ENCODE measurements around the gene GAST. TPM values are rescaled to one million over a fixed set of nuclear protein-coding genes. Genes with fewer than 3 reads are reported as not detected.

GAST gene
- total and polyA plus RNA-seq, 2 of the 13 experiments (the other 11 are each of a cell fraction or from before 2014, with no cell fraction given) = 0.32 to 0.42 TPM

- DNase-seq (ENCODE audit: low spot score) = peak; percentile 39
- in situ Hi-C loops (cut with HindIII; ENCODE audit: extremely low pct_ligation_motif_present, low pct_unique_long_range_greater_than_20kb) (no loop called here), intact Hi-C loops (cut with micrococcal nuclease; ENCODE audit: unreplicated experiment) (no loop called here)
- no TSS peak for BruUV-seq (replicated peaks)
- ChIA-PET CTCF (ENCODE audit: low intra/inter-chr PET ratio, low total read pairs) (no interaction called here), POLR2A (interaction anchor here (0.8 to 5.2 kb wide), 4 partner anchors 9 to 106 kb away, joined by 5 to 82 read pairs (median 13); partner anchors contain the start of genes EIF1 and P3H4)
- no peak overlapping the region for H3K27ac ChIP-seq (ENCODE audit: extremely low read length, insufficient read depth, low read length)
- H3K79me2 ChIP-seq (ENCODE audit: insufficient read depth, low read length) = no peaks in the 10 kb centered on the region
- peak; percentile 37 for ATAC-seq
- peak overlapping the region in 2 of 3 experiments; percentile 8 to 29; a peak in 2 of 6 replicates for H3K4me3 ChIP-seq (replicated peaks in 1 of 3; ENCODE audit: insufficient read depth in 1 of 3, low read depth in 2 of 3, low read length in 3 of 3)
- peaks cover 0 to 32% of the 10 kb centered on the region in 2 experiments; a peak in 3 of 5 replicates for H3K27me3 ChIP-seq (ENCODE audit: control insufficient read depth in 1 of 2, insufficient read depth in 2 of 2, low read length in 2 of 2)
- FAIRE-seq = no peak
- no peak overlapping the region for H2AFZ ChIP-seq (ENCODE audit: low read length)
- H3K9ac ChIP-seq (ENCODE audit: insufficient read depth, low read depth, low read length) = no peak overlapping the region; the same call in 1 of the 2 replicates
- WGBS (ENCODE audit: low lambda C conversion rate) = 27% methylated on average over 13 of the region's 13 CpGs
- peaks cover 35% of the 10 kb centered on the region for H3K4me1 ChIP-seq (ENCODE audit: insufficient read depth, low read length)
- H4K20me1 ChIP-seq (ENCODE audit: insufficient read depth, low read length) = no peaks in the 10 kb centered on the region
- H3K4me2 ChIP-seq (ENCODE audit: low read depth, low read length) = peak overlapping the region; percentile 61
- H3K36me3 ChIP-seq (replicated peaks in 1 of 2; ENCODE audit: control insufficient read depth in 1 of 2, insufficient read depth in 2 of 2, low read length in 2 of 2) = no peaks in the 10 kb centered on the region
- H3K9me3 ChIP-seq (ENCODE audit: low read length) = no peaks in the 10 kb centered on the region
- TF ChIP-seq ZNF496 (CRISPR knock-in tag; IDR thresholded peaks at IDR 0.05; ENCODE audit: insufficient replicate concordance) (no peak), CREB1 (IDR thresholded peaks at IDR 0.05) (peak; percentile 69), CREB1 (CRISPR knock-in tag; IDR thresholded peaks at IDR 0.05) (0 out of 2 replicates have a peak, but pooled peaks have one; percentile 13), SNAPC2 (CRISPR knock-in tag; IDR thresholded peaks at IDR 0.05) (no peak), ZNF7 (CRISPR knock-in tag; IDR thresholded peaks at IDR 0.05) (no peak), EZH2 (conservative IDR thresholded peaks at IDR 0.05; ENCODE audit: low read depth, low read length) (0 out of 2 replicates have a peak, but pooled peaks have one; percentile 42), NFE2L2 (IDR thresholded peaks at IDR 0.05; ENCODE audit: low read length) (no peak), SAP130 (CRISPR knock-in tag; IDR thresholded peaks at IDR 0.05; ENCODE audit: low read depth) (0 out of 2 replicates have a peak, but pooled peaks have one; percentile 13), MIER2 (CRISPR knock-in tag; IDR thresholded peaks at IDR 0.05) (no peak), RFX1 (IDR thresholded peaks at IDR 0.05) (peak; percentile 37; the same call in 1 of the 2 replicates), MIER3 (CRISPR knock-in tag; IDR thresholded peaks at IDR 0.05; ENCODE audit: borderline replicate concordance) (no peak), ZNF24 (IDR thresholded peaks at IDR 0.05) (0 out of 2 replicates have a peak, but pooled peaks have one; percentile 50), MXI1 (IDR thresholded peaks at IDR 0.05; ENCODE audit: borderline replicate concordance, low read depth, low read length) (peak; percentile 26; the same call in 1 of the 3 replicates), FIP1L1 (IDR thresholded peaks at IDR 0.05; ENCODE audit: borderline replicate concordance, insufficient read depth, low read depth, low read length) (no peak), ARID3A (IDR thresholded peaks at IDR 0.05; ENCODE audit: low read depth, low read length) (peak; percentile 25; the same call in 1 of the 2 replicates), THAP11 (CRISPR knock-in tag; IDR thresholded peaks at IDR 0.05) (peak; percentile 23; the same call in 1 of the 2 replicates), SOX13 (IDR thresholded peaks at IDR 0.05) (no peak), SOX13 (CRISPR knock-in tag; conservative IDR thresholded peaks at IDR 0.05 in 1 of 2, IDR thresholded peaks at IDR 0.05 in 1 of 2) (peak in 1 of 2 experiments; percentile 58; a peak in 2 of 4 replicates), TFAP4 (IDR thresholded peaks at IDR 0.05; ENCODE audit: borderline replicate concordance, low read depth) (no peak), ZNF501 (CRISPR knock-in tag; IDR thresholded peaks at IDR 0.05) (peak; percentile 34; the same call in 1 of the 2 replicates), RCOR2 (CRISPR knock-in tag; IDR thresholded peaks at IDR 0.05) (no peak), FOSL2 (CRISPR knock-in tag; IDR thresholded peaks at IDR 0.05) (peak; percentile 76), MXD3 (CRISPR knock-in tag; IDR thresholded peaks at IDR 0.05) (no peak), RBM22 (optimal IDR thresholded peaks at IDR 0.05; ENCODE audit: low read length) (no peak)
Observed at GRCh38 chr17:41705271-41705991, 6.7 kb upstream of the GAST start.

Data from HepG2 (cell line).